GM12891 (cell line): Measurements from ENCODE around the gene ACAD9.

Experiments used
- POLR2A ChIP-seq: IDR thresholded peaks from 2 replicates; pipeline ENCODE4 v1.6.1; 2011; ENCODE audit warnings: low read depth, low read length, control low read depth
- SPI1 ChIP-seq: IDR thresholded peaks from 2 replicates; pipeline ENCODE4 v1.6.1; 2011; ENCODE audit warnings: low read depth, low read length, control low read depth

DNA sequence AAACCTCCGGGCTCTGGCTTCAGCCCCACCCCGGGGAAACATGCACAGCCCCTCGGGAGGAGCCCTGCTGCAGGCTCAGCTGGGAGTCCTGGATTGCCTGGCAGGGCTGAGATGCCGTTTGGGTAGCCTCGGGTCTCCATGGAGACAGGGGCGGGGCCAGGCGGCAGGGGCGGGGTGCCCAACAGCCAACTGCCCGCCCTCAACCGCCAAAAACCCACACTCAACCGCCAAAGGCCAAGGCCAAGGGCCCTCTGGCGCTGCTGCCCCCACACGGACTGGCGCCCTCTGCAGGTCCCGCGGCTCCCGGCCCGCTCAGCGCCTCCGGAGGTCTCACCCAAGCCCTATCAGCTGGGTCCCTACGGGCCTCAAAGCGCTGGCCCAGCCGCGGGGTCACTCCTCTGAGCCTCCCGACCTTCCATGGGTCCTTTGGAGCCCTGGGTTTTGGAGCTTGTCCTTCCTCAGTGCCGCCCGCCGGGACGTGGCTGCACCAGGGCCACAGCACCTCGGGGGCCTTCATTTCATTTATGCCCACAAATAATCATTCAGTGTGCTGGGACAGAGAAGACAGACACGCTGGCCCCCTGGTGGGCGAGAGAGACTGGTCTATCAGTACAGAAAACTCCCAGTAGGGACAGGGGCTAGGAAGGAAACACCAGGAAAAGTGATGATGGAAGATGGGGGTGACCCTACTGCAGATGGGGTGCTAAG is 33.5 kb upstream of the ACAD9 start:
- TF ChIP-seq POLR2A, result no peak
- TF ChIP-seq SPI1, result no peak
